Measurements from ENCODE around the gene NDUFB10.
A peak's percentile ranks its signal among the peaks of the same experiment; 100 is the strongest.

The NDUFB10 gene

GRCh38 chr16:1963806-1964505 lies 4.6 kb downstream of the NDUFB10 start:
- H3K4me3 ChIP-seq (ENCODE audit: severe bottlenecking) = peak overlapping the region; percentile 81
- no peak for ATAC-seq (ENCODE audit: low read depth)
- no peak for TF ChIP-seq CTCF (IDR thresholded peaks at IDR 0.05; ENCODE audit: poor library complexity, severe bottlenecking)
- peak overlapping the region; percentile 93 for H3K27ac ChIP-seq (ENCODE audit: poor library complexity, severe bottlenecking)
- DNase-seq (ENCODE audit: low spot score) = peak; percentile 35
- H3K4me1 ChIP-seq (ENCODE audit: insufficient read depth, poor library complexity, severe bottlenecking) = peaks cover 14% of the 10 kb centered on the region
- peaks cover 38% of the 10 kb centered on the region for H3K36me3 ChIP-seq (ENCODE audit: low read depth)
- H3K9me3 ChIP-seq (ENCODE audit: severe bottlenecking) = no peaks in the 10 kb centered on the region
- H3K27me3 ChIP-seq (ENCODE audit: insufficient read depth, poor library complexity, severe bottlenecking) = no peaks in the 10 kb centered on the region

- H3K4me1 ChIP-seq (ENCODE audit: insufficient read depth, poor library complexity, severe bottlenecking) = peaks cover 14% of the 10 kb centered on the region
- H3K36me3 ChIP-seq (ENCODE audit: low read depth) = peaks cover 38% of the 10 kb centered on the region
- no peaks in the 10 kb centered on the region for H3K9me3 ChIP-seq (ENCODE audit: severe bottlenecking)
- no peak for TF ChIP-seq CTCF (IDR thresholded peaks at IDR 0.05; ENCODE audit: poor library complexity, severe bottlenecking)
- peak within 1 kb of the TSS; percentile 81 for H3K4me3 ChIP-seq (ENCODE audit: severe bottlenecking)
- no peaks in the 10 kb centered on the region for H3K27me3 ChIP-seq (ENCODE audit: insufficient read depth, poor library complexity, severe bottlenecking)
- ATAC-seq (ENCODE audit: low read depth) = peak; percentile 62
- peak within 1 kb of the TSS; percentile 93 for H3K27ac ChIP-seq (ENCODE audit: poor library complexity, severe bottlenecking)
- peak; percentile 99 for DNase-seq (ENCODE audit: low spot score)
Measured at GRCh38 chr16:1964506-1965395, 5.4 kb downstream of the NDUFB10 start, which contains the start of gene RPS2. Gene RPS2, minus strand, starts transcription at chr16:1964826. Its CDS starts 201 bp downstream, at chr16:1964625.

- H3K9me3 ChIP-seq (ENCODE audit: severe bottlenecking) = no peaks in the 10 kb centered on the region
- peaks cover 14% of the 10 kb centered on the region for H3K4me1 ChIP-seq (ENCODE audit: insufficient read depth, poor library complexity, severe bottlenecking)
- no peak for DNase-seq (ENCODE audit: low spot score)
- ATAC-seq (ENCODE audit: low read depth) = no peak
- H3K4me3 ChIP-seq (ENCODE audit: severe bottlenecking) = peak overlapping the region; percentile 81
- H3K27ac ChIP-seq (ENCODE audit: poor library complexity, severe bottlenecking) = peak overlapping the region; percentile 93
- TF ChIP-seq CTCF (IDR thresholded peaks at IDR 0.05; ENCODE audit: poor library complexity, severe bottlenecking) = no peak
- H3K36me3 ChIP-seq (ENCODE audit: low read depth) = peaks cover 38% of the 10 kb centered on the region
- no peaks in the 10 kb centered on the region for H3K27me3 ChIP-seq (ENCODE audit: insufficient read depth, poor library complexity, severe bottlenecking)
Measured at GRCh38 chr16:1965396-1966001, 6.2 kb downstream of the NDUFB10 start.

GRCh38 chr16:1966460-1966859 lies 7.1 kb downstream of the NDUFB10 start, which contains the start of gene RNF151:
Gene RNF151, plus strand, starts transcription at chr16:1966856. Its CDS starts 26 bp downstream, at chr16:1966882.
- DNase-seq (ENCODE audit: low spot score) = no peak
- no peaks in the 10 kb centered on the region for H3K9me3 ChIP-seq (ENCODE audit: severe bottlenecking)
- TF ChIP-seq CTCF (IDR thresholded peaks at IDR 0.05; ENCODE audit: poor library complexity, severe bottlenecking) = no peak
- peaks cover 14% of the 10 kb centered on the region for H3K4me1 ChIP-seq (ENCODE audit: insufficient read depth, poor library complexity, severe bottlenecking)
- H3K4me3 ChIP-seq (ENCODE audit: severe bottlenecking) = peak within 1 kb of the TSS; percentile 81
- no peaks in the 10 kb centered on the region for H3K27me3 ChIP-seq (ENCODE audit: insufficient read depth, poor library complexity, severe bottlenecking)
- peak within 1 kb of the TSS; percentile 93 for H3K27ac ChIP-seq (ENCODE audit: poor library complexity, severe bottlenecking)
- ATAC-seq (ENCODE audit: low read depth) = no peak
- H3K36me3 ChIP-seq (ENCODE audit: low read depth) = peaks cover 34% of the 10 kb centered on the region

All from RWPE2 (cell line).